Nucleus accumbens (tissue), 56 donors: ENCODE measurements around the gene KDM7A.
"Not testable (repeated sequence)": the region's sequence is repeated elsewhere in the genome, so short reads cannot be mapped to it uniquely, and the experiment has no call there.

Source experiments
- DNase-seq, 56 donors: peaks; one replicate each; lab custom pipeline; 2025; lab: John Stamatoyannopoulos, UW

The KDM7A gene

DNA sequence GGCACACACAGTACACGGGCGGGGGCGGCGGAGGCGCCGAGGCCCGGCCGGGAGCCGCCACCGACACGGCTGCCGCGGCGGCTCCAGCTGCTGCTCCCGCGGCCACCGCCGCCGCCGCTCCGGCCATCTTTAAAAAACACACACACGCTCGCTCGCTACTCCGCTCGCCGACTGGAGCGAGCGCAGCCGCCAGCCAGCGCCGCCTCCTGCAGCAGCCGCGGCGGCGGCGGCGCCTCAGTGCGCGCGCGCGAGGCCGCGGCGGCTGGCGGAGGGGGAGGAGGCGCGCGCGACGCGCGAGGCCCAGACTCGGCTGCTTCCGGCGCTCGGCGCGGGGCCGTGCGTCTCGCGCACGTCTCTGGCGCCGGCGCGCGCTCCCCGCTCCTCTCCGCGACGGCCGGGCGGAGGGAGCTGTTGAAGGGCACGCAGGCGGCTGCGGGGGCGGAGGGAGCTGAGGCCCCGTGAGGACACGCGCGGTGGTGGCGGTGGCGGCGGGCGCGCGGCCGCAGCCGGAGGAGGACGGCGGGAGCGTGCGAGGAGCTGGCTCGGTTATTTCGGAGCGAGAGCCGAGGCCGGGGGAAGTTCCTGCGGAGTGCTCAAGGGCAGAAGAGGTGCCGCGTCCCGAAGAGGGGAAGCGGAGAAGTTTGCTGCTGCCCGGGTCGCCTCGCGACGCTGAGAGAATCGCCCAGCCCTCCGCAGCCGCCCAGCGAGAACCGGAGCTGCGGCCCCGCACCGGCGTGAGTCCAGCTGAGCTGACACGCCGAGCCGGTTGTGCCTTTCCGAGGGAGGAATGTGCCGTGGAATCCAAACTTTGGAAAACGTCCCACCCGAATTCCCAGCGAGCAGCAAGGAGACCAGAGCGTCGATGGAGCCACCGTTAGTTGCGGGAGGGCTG, at the start of gene KDM7A:
Gene KDM7A, minus strand, starts transcription at position 173 of the 892 bp plus-strand sequence. Its CDS starts 46 bp downstream, at position 127.
- peak in 55 of 56 donors; percentile 50 to 92 (median 82) for DNase-seq

GRCh38 chr7:140225562-140226249, 48.9 kb upstream of the KDM7A start:
- DNase-seq = peak in 2 of 56 donors; percentile 15 to 27

DNA sequence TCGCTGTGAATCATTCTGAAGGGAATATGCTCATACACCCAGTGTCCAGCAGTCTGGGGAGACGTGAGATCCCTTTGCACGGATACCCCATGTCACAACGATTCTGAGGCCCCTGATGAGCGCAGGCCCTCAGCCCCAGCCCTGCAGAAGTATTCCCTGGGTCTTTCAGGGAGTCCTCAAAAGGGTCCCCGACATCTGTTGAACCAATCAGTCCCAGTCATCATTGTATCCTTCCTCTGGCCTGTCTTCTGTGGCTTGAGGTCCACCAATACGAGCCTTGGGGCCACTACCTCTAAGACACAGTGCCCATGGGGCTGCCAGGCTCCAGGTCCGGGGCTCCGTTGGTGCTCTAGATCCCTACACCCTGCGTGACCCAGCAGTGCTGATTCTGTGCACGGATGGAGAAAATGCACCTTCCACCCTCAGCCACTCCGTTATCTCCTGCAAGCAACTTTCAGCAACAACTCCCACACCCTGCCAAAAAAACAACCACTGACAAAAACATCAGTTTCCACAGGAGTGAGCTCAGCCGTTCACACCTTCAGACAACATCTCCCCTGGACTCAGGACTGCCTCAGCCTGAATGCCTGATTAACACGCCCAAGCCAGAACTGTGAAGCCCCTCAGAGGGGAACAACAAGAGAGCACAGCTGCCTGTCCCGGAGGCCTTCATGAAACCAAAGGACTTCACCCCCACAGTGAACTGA, 46.9 kb upstream of the KDM7A start:
- no peak for DNase-seq

DNA sequence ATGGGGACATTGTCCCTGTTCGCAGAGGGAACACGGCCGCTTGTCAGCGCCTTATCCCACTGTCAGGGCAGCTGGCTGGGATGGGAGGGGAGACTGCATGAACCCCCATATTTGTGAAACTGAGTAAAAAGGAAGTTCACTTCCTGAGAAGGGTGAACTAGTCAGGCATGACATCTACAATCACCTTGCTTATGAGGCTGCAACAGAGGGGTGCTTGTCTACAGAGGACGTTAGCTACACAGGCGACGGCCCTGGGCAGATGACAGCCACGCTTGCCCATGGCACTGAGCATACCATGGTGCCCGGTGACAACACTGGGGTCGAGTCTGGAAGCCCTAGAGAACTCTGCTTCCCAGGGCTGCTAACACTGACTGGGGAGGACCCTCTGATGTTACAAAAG, 46.0 kb upstream of the KDM7A start:
- DNase-seq = no peak

- DNase-seq = no peak
Measured at GRCh38 chr7:140219672-140220524, 43.1 kb upstream of the KDM7A start.

DNA sequence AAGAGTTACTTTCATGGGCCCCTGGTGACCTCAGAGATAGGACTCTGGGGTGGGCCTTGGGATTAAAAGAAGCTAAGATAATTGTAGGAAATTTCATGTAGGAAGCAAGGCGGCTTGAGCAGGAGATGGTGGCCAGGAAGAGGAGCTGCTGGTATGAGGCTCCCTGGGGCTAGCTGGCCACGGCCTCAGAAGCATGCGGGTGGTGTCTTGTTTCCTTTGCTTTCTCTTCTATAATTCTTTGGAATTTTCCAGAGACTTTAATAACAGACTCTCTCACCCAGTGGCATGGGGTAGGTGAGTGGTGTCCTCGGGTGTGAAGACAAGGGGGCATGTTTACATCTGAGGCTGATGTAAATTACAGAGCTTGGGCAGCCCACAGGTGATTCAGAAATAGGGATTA, 41.9 kb upstream of the KDM7A start:
- DNase-seq = no peak

DNA sequence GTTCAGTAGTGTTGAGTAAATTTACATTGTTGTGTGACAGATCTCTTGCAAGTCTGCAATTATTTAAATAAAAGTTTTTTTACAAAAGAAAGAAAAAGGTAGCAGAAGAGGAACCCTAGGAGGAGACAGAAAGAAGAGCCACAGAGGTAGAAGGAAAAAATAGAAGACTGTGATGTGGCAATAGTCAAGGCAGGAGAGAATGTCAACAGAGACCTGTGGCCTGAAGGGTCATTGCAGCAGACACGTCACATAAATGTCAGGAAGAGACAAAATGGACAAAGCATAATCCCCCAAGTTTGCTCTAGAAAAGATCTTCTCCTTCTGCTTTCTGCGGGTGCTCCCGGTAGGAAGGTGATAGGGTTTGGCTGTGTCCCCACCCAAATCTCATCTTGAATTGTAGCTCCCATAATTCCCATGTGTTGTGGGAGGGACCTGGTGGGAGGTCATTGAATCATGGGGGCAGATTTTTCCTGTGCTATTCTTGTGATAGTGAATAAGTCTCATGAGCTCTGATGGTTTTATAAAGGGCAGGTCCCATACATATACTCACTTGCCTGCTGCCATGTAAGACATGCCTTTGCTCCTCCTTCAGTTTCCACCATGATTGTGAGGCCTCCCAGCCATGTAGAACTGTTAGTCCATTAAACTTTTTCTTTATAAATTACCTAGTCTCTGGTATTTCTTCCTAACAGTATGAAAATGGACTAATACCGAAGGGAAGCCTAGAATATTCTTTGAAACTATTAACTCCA, 41.1 kb upstream of the KDM7A start:
- no peak for DNase-seq

DNA sequence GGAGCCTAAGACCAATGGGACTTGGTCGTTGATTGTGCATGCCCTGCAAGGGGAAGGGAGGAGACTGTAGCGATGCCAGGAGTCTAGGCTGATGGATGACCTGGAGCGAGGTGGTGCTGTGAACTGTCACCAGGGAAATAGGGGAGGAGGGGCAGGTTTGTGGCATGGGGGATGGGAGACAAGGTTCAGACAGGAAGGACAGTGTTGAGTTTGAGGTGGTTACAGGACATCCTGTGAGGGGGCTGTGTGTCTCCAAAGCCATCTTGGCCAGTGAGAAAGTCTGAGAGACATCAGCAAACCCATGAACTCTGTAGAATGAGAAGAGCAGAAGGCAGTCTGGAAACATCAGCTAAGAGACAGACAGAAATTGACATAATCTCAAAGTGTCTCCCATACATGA, 38.5 kb upstream of the KDM7A start:
- no peak for DNase-seq

GRCh38 chr7:140214075-140214684, 37.4 kb upstream of the KDM7A start:
- no peak for DNase-seq

DNA sequence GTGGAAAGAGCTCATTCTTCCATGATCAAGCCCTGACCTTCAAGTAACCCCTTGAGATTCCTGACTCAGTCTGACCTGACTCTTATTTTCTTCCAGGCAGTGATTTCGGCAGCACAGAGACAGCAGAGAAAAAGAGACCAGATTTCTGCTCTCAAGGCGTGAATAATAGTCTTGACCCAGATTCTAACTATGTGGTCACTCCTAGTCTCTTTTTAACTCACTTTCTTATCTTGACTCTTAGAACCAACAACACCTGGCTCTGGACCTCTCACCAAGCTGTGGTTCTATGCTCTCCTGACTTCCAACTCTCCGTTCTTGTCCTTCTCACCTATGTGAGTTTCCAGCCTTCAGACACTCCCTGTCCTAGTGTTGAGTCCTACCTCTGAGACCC, 36.9 kb upstream of the KDM7A start:
- no peak for DNase-seq

- no peak for DNase-seq
Measured at GRCh38 chr7:140212100-140212881, 35.5 kb upstream of the KDM7A start.

- no peak for DNase-seq
Measured at GRCh38 chr7:140211698-140212097, 34.9 kb upstream of the KDM7A start.

GRCh38 chr7:140209866-140210609, 33.3 kb upstream of the KDM7A start:
- peak in 11 of 56 donors; percentile 5 to 45 (median 19) for DNase-seq

DNA sequence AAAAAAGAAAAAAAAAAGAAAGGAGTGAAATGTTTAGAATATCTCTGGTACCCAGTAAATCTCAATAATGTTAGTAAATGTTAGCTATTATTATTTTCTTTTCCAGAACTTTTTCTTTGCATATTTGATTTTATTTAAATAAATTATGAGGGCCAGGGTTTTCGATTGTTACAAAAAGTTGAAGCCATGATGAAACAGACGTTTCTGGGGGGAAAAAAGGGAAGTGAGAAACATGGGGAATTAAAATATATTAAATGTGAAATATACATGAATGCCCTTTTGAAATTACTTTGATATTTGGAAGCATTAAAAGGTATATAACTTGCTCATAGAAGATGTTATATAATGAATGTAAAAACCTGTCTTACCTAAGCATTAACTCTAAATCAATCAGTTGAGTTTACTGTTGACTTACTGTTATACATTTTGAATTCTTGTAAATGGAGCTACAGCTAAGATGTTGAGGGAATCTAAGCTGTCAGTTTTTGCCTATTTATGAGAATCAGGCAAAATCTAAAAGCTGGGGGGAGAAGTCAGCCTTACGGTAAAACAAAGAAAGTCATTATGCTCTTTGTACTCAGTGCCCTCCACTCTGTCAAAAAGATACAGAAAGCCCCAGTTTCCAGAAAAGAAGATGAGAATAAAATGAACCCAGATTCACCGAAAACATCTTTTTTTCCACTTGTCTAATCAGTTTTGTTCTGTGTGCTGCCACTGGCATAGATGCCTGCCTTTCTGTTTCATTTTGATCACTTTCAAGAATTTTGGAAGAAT, 30.0 kb upstream of the KDM7A start:
- no peak for DNase-seq

- DNase-seq = no peak
Measured at GRCh38 chr7:140205600-140205999, 28.8 kb upstream of the KDM7A start.

DNA sequence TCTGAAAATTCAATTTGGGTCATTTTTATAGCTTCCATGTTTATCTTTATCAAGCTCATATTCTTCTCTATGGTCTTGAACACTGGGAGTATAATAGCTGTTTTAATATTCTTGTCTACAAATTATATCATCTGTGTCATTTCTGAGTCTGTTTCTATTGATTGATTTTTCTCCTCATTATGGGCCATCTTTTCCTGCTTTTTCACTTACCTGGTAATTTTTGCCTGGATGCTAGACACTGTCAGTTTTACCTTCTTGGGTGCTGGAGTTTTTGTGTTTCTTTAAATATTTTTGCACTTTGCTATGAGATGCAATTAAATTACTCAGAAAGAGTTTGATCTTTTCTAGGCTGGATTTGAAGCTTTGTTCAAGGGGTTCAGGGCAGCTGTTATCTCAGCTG, 26.8 kb upstream of the KDM7A start:
- no peak for DNase-seq

DNA sequence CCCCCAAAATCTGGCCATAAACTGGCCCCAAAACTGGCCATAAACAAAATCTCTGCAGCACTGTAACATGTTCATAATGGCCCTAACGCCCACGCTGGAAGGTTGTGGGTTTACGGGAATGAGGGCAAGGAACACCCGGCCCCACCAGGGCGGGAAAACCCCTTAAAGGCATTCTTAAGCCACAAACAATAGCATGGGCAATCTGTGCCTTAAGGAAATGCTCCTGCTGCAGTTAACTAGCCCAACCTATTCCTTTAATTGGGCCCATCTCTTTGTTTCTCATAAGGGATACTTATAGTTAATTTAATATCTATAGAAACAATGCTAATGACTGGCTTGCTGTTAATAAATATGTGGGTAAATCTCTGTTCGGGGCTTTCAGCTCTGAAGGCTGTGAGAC, 26.2 kb upstream of the KDM7A start:
- DNase-seq = not testable (repeated sequence)
